Astrocyte of the cerebellum (primary cell): ENCODE results near the gene IL10RA.

ENCODE experiments used
- DNase-seq: peaks from one replicate; pipeline ENCODE4 v3.0.0-alpha.2; 2011; ENCODE audit warnings: low read depth
- H3K4me3 ChIP-seq: 2 replicates; pipeline ENCODE4 v1.5.1; 2011; ENCODE audit warnings: mild to moderate bottlenecking, low read depth, low read length, moderate library complexity
- in situ Hi-C: cut with HindIII; loops from 2 replicates; pipeline ENCODE4 v1.10.0; 2017; ENCODE audit warnings: low sequenced_read_pairs
- TF ChIP-seq, protein P1 (sequence below): IDR thresholded peaks from 2 replicates; pipeline ENCODE4 v1.5.1; 2012; ENCODE audit warnings: low read length, low read depth, moderate library complexity, mild to moderate bottlenecking; ENCODE audit errors: missing control alignments

Gene IL10RA

DNA sequence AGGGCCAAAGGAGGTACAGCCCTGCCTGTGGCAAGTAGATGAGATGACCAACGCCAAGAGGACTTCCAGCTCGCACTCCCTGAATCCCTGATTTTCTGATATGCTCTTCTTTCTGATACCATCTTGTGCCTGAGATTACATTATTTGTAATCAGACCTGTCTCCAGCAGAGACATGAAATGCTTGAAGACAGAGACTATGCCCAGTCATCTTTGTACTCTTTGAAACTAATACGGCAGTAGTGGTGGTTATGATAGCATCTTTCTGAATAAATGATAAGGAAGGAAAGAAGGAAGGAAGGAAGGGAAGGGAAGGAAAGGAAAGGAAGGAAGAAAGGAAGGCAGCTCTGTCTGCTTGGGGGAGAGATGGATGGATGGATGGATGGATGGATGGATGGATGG lies 27.8 kb downstream of the IL10RA start:
- in situ Hi-C loops = no loop called here
- DNase-seq = no peak
- H3K4me3 ChIP-seq = no peak overlapping the region
- TF ChIP-seq, protein P1, sequence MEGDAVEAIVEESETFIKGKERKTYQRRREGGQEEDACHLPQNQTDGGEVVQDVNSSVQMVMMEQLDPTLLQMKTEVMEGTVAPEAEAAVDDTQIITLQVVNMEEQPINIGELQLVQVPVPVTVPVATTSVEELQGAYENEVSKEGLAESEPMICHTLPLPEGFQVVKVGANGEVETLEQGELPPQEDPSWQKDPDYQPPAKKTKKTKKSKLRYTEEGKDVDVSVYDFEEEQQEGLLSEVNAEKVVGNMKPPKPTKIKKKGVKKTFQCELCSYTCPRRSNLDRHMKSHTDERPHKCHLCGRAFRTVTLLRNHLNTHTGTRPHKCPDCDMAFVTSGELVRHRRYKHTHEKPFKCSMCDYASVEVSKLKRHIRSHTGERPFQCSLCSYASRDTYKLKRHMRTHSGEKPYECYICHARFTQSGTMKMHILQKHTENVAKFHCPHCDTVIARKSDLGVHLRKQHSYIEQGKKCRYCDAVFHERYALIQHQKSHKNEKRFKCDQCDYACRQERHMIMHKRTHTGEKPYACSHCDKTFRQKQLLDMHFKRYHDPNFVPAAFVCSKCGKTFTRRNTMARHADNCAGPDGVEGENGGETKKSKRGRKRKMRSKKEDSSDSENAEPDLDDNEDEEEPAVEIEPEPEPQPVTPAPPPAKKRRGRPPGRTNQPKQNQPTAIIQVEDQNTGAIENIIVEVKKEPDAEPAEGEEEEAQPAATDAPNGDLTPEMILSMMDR = no peak

- in situ Hi-C loops = no loop called here
- no peak overlapping the region for H3K4me3 ChIP-seq
- TF ChIP-seq, protein P1 = no peak
- DNase-seq = no peak
Observed at GRCh38 chr11:118015385-118015841, 29.2 kb downstream of the IL10RA start.

GRCh38 chr11:118016104-118016503 lies 29.9 kb downstream of the IL10RA start:
- in situ Hi-C loops = no loop called here
- DNase-seq = no peak
- TF ChIP-seq, protein P1 = no peak
- H3K4me3 ChIP-seq = no peak overlapping the region

DNA sequence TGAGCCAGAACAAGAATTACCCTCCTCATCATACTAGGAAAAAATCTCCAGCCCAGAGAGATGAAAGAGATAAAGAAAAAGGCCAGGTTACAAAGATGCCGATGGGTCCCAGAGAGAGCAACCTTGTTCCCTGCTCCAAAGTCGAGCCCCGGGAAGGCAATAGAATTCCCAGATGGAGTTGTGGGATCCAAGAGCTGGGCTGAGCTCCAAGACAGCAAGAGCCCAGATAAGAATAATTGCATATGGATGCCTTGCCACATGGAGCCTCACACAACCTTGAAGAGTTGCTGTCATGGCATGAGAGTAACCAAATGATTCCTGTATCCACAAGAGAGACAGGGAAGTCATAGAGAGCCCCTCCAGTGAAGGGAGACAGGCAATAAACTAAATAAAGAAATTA lies 30.9 kb downstream of the IL10RA start:
- TF ChIP-seq, protein P1 = no peak
- DNase-seq = no peak
- no peak overlapping the region for H3K4me3 ChIP-seq
- in situ Hi-C loops = no loop called here

- TF ChIP-seq, protein P1 = no peak
- no peak for DNase-seq
- in situ Hi-C loops = no loop called here
- no peak overlapping the region for H3K4me3 ChIP-seq
Observed at GRCh38 chr11:118017631-118018315, 31.6 kb downstream of the IL10RA start.

- in situ Hi-C loops = no loop called here
- TF ChIP-seq, protein P1 = no peak
- H3K4me3 ChIP-seq = no peak overlapping the region
- DNase-seq = no peak
Observed at GRCh38 chr11:118018401-118018800, 32.2 kb downstream of the IL10RA start.
